WTC11 (cell line): ENCODE data around the gene FOXC1.

Experiments used
- CREB1 ChIP-seq: sonication (generic); formaldehyde crosslinking; IDR thresholded peaks from 2 replicates; pipeline ENCODE4 v1.8.0; 2023; ENCODE audit warnings: mild to moderate bottlenecking, missing genetic modification reagents
- TF ChIP-seq, protein P1 (sequence below): fragments of 200-600 bp; IDR thresholded peaks from 2 replicates; pipeline ENCODE4 v1.8.0; 2022; ENCODE audit warnings: antibody characterized with exemption

DNA sequence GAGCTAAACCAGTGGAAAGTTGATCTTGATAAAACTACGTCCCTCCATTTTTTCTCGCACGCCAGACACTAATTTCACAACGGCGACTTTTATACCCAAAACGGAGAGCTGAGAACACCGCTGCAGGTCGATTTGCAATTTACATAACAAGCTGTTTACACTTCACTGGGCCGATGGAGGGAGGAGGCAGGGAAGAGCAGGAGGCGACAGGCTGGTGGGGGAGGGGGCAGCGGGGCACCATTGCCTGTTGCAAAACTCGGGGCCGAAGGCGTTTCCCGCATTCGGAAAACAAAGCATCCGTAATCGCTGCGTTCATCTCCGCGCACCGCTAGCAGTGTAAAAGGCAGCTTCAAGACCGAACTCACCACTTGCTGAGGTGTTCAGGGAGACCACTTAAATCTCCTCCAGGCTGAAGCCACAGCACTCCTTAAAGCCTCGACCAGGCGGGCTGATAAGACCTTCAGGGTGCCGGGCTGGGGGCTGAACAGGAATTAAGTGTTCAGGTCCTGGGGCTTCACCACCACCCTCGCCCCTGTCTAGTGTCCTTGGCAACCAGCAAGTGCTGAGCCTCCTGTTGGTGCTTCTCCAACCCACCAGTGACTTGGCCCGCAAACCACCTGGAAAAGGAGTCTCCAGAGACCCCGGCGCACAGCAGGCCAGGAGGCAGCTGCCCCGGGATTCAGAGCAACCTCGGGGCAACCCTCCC, 2.0 kb upstream of the FOXC1 start:
- TF ChIP-seq CREB1 (CRISPR knock-in tag), result no peak
- TF ChIP-seq, protein P1, sequence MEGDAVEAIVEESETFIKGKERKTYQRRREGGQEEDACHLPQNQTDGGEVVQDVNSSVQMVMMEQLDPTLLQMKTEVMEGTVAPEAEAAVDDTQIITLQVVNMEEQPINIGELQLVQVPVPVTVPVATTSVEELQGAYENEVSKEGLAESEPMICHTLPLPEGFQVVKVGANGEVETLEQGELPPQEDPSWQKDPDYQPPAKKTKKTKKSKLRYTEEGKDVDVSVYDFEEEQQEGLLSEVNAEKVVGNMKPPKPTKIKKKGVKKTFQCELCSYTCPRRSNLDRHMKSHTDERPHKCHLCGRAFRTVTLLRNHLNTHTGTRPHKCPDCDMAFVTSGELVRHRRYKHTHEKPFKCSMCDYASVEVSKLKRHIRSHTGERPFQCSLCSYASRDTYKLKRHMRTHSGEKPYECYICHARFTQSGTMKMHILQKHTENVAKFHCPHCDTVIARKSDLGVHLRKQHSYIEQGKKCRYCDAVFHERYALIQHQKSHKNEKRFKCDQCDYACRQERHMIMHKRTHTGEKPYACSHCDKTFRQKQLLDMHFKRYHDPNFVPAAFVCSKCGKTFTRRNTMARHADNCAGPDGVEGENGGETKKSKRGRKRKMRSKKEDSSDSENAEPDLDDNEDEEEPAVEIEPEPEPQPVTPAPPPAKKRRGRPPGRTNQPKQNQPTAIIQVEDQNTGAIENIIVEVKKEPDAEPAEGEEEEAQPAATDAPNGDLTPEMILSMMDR, result no peak
